OCI-M1 (cell line): ENCODE data around the gene PARD6G.
"Not testable (repeated sequence)": the region's sequence is repeated elsewhere in the genome, so short reads cannot be mapped to it uniquely, and the experiment has no call there.

ENCODE experiments used
- DNase-seq: peaks from one replicate; lab custom pipeline; 2025; lab: John Stamatoyannopoulos, UW

The PARD6G gene

GRCh38 chr18:80241919-80242777, 5.2 kb downstream of the PARD6G start:
- DNase-seq: no peak

GRCh38 chr18:80239830-80240229, 7.5 kb downstream of the PARD6G start:
- DNase-seq: no peak

GRCh38 chr18:80238651-80239260, 8.6 kb downstream of the PARD6G start:
- DNase-seq: no peak

- not testable (repeated sequence) for DNase-seq
Measured at GRCh38 chr18:80237519-80237918, 9.8 kb downstream of the PARD6G start.

GRCh38 chr18:80234398-80234797, 12.9 kb downstream of the PARD6G start:
- no peak for DNase-seq

GRCh38 chr18:80233899-80234298, 13.4 kb downstream of the PARD6G start:
- DNase-seq: no peak

- DNase-seq: no peak
Measured at GRCh38 chr18:80233201-80233835, 14.0 kb downstream of the PARD6G start.

- no peak for DNase-seq
Measured at GRCh38 chr18:80232710-80233109, 14.6 kb downstream of the PARD6G start.

GRCh38 chr18:80232030-80232429, 15.3 kb downstream of the PARD6G start:
- no peak for DNase-seq

- DNase-seq: no peak
Measured at GRCh38 chr18:80231616-80232015, 15.7 kb downstream of the PARD6G start.

- no peak for DNase-seq
Measured at GRCh38 chr18:80231151-80231550, 16.2 kb downstream of the PARD6G start.

GRCh38 chr18:80229766-80230745, 17.3 kb downstream of the PARD6G start:
- no peak for DNase-seq

- no peak for DNase-seq
Measured at GRCh38 chr18:80229363-80229762, 18.0 kb downstream of the PARD6G start.

GRCh38 chr18:80228051-80228848, 19.1 kb downstream of the PARD6G start:
- DNase-seq: no peak

GRCh38 chr18:80227472-80227871, 19.8 kb downstream of the PARD6G start:
- no peak for DNase-seq

GRCh38 chr18:80225685-80226084, 21.6 kb downstream of the PARD6G start:
- no peak for DNase-seq

GRCh38 chr18:80223581-80224148, 23.6 kb downstream of the PARD6G start:
- DNase-seq: no peak

GRCh38 chr18:80219488-80219887, 27.8 kb downstream of the PARD6G start:
- DNase-seq: not testable (repeated sequence)

- no peak for DNase-seq
Measured at GRCh38 chr18:80218341-80219227, 28.7 kb downstream of the PARD6G start.

GRCh38 chr18:80213182-80213581, 34.1 kb downstream of the PARD6G start:
- DNase-seq: peak; percentile 60
